OCI-M2 (cell line): Measurements from ENCODE around the gene MSTO1.
A peak's percentile ranks its signal among the peaks of the same experiment; 100 is the strongest.
"Not testable (repeated sequence)": the region's sequence is repeated elsewhere in the genome, so short reads cannot be mapped to it uniquely, and the experiment has no call there.

ENCODE experiments used
- DNase-seq: peaks from one replicate; lab custom pipeline; 2025; ENCODE audit not compliant: unreplicated experiment; lab: John Stamatoyannopoulos, UW

Gene MSTO1

DNA sequence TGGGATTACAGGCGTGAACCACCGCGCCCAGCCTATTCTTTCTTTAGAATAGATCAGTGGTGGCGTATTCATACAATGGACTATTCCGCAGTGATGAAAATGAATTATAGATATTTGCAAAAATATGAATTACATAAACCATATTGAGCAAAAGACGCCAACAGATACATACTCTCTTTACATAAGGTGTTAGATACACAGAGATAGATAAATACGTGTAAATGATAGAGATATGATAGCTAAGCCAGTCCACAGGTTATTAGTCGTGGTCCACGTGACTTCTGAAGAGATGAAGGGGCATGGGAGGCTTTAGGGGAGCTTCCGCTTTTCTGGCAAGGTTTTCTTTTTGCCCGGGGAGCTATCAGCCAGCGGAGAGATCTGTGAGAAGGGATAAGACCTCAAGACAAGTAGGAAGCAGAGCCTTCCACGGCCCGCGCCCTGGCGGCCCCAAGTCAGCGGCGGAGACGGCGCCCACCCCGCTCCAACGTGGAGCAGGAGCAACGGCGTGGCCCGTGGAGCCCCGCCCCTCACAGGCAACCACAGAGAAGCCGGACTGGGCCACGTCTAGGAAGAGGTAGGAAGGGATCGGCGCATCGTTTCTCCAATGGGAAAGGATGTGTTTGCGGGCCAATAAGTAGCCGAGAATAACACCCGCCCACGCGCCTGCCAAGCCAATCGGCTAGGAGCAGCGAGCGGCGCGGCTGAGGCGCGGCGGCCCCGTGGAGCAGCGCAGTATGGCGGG, at the start of gene MSTO1:
Gene MSTO1 (plus strand): TSS at position 704 of the 742 bp plus-strand sequence. CDS start 31 bp downstream, at position 735.
- DNase-seq = peak; percentile 58

DNA sequence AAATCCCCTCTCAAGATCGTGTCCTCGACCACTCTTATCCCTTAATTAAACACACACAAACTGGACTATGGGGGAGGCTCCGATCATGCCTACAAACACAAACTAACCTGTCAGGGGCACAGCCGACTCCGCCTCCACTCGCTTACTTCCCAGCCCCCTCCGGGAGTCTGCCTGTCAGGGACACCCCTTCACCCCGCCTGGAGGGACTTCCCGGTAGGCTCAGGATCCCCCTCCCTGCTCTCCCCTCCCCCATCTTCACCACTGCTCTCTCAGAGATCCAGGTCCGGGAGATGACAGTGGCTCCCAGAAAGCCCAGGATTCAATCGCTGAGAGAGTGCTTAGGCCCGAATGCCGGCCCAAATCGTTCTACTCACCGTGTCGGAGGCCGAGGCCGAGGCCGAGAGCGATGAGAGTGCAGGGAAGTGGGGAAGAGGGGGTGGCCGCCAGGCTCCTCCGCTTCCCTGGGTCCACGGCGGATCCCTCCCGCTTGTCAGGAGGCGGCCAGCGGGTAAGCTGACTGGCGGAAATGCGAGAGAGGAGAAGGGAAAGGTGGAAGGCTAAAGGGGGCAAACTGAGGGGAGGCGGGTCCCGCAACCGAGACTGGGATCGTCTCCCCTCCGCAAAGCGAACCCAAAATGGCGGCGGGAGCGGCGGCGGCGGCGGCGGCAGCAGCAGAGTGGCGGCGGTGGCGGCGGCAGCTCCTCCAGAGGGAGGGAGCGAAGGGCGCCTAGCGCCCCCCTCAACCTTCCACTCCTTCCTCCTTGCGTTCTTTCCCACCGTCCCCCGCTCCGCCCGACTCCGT, 48.0 kb upstream of the MSTO1 start:
- not testable (repeated sequence) for DNase-seq

DNA sequence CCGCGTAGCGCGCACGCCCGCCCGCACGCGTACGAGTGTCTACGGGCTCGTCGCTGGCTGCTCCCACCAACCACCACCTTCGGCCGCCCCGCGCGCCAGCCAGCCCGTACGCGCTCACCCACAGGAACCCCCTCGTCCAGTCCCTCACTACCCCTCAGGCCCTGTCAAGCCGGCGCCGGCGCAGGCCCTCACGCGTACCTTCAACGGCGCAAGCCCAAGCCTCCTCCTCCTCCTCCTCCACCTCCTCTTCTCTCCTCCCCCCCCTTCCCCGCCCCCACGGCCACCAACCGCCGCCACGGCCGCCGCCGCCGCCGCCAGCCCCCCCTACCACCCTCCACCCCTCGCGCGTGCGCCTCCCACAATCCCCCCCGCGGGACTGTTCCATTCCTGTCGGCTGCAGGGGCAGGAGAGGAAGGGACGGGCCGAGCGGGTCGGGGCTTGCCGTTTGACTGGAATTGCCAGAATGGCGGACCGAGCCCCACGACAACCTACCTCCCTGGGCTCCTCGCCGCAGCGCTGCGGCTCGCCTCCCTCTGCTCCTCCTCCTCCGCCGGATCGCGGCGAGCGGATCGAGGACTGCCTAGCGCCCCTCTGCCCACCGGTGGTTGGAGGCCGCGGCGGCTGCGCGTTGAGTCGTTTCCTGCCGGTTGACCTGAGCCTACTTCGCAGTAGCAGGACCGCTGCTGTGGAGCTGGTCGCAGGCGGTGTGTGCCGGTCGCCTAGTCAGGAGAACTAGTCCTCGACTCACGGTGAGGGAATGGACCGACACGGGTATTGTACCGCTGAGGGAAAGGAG, 47.2 kb upstream of the MSTO1 start, which contains the start of gene ASH1L:
Gene ASH1L (minus strand): TSS at position 223 of the 796 bp plus-strand sequence. CDS start 41,284 bp downstream, outside the sequence.
- peak; percentile 40 for DNase-seq

DNA sequence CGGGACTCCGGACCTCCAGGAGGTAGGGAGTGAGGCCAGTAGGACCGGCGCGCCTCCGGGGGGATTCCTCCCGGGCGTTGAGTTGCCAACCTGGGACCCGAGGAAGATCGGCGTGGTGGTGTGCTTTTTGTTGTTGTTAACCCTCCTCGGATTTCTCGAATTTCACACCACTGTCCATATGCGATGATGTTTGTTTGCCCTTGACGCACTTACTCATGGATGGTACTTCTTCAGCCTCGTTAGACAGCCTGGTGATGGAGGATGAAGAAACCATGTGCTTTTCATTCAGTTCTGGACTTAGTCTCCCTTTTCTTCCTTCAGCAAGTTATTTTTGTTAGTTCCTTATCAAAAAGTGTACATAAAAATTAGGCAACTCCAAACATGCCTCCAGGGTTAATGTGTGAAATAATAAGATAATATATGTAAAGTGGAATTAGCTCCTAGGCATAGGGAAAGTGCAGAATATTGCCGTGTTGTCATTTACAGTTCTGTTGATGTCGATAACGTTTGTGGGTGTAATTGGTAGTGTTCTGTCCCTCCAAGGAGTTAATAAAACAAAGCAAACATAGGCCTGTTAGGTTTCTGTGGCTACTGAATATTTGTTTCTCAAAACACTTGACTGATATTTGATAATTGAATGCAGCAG, 46.5 kb upstream of the MSTO1 start:
- not testable (repeated sequence) for DNase-seq

DNA sequence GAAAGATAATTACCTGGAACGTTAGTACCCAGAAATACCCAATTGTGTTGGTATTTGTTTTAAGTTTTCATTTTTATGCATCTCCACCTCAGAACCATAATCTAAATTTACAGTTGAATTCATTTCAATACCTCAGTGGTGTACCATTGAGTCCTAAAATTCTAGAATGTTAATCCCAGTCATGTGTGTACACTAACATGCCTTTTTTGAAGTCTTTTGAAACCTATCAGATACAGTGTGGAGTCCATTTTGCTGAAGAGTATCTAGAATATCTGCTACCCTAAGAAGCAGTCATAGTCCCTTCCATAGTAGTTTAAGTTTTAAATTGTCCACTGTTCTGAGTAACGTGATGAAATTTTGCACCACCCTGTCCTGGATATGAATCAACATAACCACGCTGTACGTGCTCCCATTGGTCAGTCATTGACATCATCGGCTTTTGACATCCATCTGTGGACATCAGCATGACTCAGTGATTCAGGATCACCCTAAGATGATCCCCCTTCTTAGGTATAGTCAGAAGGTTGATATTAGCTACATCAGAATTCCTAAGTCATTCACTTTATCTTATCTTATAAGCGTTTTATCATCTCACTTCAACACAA, 39.9 kb upstream of the MSTO1 start:
- no peak for DNase-seq

DNA sequence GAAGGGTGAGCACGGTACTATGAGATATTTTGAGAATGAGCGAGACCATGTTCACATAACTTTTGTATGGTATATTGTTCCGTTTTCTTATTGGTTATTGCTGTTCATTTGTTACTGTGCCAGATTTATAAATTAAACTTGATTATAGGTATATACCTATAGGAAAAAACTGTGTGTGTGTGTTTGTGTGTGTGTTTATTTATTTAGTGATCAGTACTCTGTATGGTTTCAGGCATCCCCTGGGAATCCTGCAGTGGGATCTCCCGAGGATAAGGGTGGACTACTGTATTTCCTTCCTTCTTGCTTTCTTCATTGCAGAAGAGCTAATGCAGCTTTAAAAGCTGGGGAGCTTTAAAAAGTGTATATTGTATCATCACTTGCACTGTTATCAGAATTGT, 39.4 kb upstream of the MSTO1 start:
- DNase-seq = no peak

DNA sequence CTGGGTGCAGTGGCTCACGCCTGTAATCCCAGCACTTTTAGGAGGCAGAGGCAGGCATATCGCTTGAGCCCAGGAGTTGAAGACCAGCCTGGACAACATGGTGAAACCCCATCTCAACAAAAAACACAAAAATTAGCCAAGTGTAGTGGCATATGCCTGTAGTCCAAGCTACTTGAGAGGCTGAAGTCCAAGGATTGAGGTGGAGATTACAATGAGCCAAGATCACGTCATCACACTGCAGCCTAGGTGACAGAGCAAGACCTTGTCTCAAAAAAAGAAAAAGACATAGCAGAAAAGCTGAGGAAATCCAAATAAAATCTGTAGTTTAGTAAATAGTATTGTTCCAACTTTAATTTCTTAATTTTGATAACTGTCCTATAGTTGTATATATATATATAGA, 35.9 kb upstream of the MSTO1 start:
- no peak for DNase-seq

DNA sequence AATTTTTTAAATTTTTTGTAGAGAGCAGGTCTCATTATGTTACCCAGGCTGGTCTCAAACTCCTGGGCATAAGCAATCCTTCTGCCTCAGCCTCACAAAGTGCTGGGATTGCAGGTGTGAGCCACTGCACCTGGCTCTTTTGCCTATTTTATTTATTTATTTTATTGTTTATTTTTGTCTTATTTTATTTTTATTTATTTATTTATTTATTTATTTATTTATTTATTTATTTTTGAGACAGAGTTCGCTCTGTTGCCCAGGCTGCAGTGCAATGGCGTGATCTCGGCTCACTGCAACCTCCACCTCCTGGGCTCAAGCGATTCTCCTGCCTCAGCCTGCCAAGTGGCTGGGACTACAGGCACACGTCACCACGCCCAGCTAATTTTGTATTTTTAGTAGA, 34.4 kb upstream of the MSTO1 start:
- DNase-seq = not testable (repeated sequence)

DNA sequence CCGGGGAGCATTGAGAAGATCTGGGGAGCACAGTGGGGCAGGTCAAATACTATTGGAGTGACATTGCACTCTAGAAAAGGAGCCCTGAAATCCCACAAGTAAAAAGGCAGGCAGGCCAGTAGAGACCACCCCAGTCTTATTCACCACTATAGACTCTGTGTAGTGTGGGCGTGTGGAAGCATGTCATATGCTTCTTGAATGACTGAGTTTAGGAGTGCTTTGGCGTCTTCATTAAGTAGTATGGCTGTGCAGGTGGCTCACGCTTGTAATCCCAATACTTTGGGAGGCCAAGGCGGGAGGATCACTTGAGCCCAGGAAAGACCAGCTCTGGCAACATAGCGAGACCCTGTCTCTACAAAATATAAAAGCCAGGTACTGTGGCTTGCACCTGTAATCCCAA, 26.2 kb upstream of the MSTO1 start:
- DNase-seq = not testable (repeated sequence)

DNA sequence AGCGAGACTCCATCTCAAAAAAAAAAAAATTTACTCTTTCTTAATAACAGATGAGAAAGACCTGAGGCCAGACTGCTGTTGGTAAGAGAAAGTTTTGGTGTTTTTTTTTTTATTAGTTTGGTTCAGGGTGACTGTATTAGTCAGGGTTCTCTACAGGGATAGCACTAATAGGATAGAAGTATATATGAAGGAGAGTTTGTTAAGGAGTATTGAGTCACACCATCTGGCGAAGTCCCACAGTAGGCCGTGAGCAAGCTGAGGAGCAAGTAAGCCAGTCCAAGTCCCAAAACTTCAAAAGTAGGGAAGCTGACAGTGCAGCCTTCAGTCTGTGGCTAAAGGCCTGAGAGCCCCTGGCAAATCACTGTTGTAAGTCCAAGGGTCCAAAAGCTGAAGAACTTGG, 20.7 kb upstream of the MSTO1 start:
- DNase-seq = not testable (repeated sequence)

DNA sequence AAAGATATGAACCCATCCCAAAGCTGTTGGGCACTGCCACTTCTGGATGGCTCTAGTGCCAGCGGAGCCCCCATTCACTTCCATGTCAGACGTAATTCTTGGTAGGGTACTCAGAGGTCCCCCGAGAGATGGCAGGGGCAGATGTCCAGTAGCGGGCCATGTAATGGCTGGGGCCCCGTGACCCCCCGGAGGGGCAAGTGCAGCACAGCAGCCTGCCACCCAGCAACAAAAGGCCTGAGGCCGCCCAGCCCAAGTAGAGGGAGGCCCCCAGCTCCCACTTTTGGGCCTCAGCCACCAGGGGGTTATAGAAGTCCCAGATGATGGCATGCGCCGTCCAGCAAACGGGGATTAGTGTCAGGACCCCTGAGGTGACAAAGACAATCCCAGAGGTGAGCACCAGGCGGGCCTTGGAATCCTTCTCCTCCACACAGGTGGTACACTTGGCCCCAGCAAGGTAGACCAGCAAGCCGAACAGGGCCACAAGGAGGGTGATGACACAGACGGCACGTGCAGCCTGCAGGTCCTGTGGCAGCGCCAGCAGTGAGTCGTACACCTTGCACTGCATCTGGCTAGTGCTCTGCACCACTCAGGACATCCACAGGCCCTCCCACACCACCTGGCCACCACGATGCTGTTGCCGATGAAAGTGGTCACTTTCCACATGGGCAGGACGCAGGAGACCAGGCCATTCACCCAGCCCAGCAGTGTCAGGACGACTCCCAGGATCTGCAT, 19.3 kb upstream of the MSTO1 start:
- DNase-seq = not testable (repeated sequence)

DNA sequence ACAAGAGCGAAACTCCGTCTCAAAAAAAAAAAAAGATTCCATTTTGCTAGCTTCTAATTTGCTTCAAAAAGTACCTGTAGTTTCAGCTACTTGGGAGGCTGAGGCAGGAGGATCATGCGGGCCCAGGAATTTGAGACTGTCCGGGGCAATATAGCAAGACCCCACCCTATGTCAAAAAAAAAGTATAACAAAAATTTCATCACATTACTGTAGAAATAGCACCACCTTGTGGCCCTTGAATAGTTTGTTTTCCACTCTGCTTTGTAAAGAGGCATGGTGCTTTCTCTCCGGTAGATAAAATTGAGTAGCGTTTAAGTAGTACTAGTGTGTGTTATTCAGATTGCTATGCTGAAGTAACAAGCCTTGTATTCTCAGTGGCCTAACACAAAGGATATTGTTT, 18.2 kb upstream of the MSTO1 start:
- DNase-seq = no peak

DNA sequence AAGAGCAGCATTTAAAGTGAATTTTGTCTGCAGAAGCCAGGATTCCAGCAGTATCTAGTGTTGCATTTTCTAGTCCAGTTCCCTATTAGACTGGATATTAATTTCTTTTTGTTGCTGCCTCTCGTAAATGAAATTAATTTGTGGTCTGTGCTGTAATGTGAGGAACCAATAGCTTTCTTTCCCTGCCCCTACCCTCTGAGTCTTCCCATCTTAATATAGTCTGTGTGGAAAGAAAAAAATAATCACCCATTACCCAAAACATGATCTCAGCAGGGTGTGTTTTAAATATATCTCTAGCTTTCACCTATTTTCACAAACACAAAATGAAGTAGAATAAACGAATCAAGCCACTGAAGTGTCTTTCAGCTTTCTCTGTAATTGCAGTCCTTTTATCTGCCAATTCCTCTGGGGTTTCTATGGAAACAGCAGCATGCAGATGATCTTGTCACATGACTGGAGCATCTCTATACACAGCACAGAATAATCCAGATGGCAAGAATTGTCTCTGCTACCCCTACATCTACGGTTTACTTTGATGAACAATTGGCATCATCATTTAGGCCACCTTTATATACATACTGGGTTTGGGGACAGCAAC, 14.0 kb upstream of the MSTO1 start:
- not testable (repeated sequence) for DNase-seq

DNA sequence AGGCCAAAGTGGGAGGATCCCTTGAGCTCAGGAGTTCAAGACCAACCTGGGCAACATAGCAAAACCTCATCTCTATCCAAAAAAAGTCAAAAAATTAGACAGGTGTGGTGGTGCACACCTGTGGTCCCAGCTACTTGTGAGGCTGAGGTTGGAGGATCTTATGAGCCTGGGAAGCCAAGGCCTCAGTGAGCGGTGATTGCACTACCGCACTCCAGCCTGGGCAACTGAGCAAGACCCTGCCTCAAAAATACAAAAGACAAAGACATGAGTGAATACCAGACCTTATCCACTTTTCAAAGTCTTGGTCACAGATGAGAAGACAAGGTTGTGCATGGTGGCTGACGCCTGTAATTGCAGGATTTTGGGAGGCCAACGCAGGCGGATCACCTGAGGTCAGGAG, 13.2 kb upstream of the MSTO1 start:
- DNase-seq = no peak

DNA sequence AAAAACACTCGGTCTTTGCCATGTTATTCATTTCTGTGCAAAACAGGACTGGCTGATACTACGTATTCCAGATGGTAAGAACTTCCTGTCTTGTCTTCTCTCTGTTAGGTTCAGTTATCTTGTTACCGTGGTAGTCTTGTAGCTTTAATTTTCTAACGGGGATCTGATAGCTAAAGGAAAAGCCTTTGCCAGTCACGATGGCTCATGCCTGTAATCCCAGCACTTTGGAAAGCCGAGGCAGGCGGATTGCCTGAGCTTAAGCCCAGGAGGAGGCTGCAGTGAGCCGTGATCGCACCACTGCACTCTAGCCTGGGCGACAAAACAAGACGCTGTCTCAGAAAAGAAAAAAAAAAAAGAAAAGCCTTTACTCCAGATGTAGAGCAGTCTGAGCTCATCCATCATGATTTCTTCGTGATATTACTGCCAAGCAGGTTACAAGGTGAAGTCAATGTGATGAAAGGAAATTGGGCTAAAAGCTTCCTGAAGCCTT, 11.1 kb upstream of the MSTO1 start:
- DNase-seq = no peak

DNA sequence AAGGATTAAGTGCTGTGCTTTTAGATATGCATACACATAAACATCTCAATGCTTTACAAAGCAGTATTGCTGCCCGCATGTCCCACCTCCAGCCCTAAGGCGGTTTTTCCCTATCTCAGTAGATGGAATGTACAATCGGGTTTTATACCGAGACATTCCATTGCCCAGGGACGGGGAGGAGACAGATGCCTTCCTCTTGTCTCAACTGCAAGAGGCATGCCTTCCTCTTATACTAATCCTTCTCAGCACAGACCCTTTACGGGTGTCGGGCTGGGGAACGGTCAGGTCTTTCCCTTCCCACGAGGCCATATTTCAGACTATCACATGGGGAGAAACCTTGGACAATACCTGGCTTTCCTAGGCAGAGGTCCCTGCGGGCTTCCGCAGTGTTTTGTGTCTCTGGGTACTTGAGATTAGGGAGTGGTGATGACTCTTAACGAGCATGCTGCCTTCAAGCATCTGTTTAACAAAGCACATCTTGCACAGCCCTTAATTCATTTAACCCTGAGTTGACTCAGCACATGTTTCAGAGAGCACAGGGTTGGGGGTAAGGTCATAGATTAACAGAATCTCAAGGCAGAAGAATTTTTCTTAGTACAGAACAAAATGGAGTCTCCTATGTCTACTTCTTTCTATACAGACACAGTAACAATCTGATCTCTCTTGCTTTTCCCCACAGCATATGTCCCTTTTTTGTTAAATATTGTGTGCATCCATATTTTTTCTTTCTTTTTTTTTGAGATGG, 10.0 kb upstream of the MSTO1 start:
- DNase-seq = not testable (repeated sequence)

DNA sequence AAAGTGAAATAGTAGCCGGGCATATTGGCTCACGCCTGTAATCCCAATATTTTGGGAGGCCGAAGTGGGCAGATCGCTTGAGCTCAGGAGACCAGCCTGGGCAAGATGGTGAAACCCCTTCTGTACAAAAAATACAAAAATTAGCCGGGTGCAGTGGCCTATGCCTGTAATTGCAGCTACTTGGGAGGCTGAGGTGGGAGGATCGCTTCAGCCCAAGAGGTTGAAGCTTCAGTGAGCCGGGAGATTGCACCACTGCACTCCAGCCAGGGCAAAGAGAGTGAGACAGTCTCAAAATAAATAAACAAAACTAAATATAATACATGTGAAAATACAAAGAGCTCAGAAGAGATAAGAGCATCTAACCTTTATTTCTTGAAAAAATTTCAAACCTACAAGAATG, 2.3 kb upstream of the MSTO1 start:
- no peak for DNase-seq

DNA sequence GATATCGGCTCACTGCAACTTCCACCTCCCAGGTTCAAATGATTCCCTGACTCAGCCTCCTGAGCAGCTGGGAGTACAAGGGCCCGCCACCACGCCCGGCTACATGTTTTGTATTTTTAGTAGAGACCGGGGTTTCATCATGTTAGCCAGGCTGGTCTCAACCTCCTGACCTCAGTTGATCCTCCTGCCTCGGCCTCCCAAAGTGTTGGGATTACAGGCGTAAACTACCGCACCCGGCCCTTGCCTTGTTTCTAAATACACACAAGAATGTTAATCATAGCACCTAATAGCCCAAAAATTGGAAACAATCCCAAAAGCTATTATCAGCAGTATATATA, 1.2 kb upstream of the MSTO1 start:
- no peak for DNase-seq

DNA sequence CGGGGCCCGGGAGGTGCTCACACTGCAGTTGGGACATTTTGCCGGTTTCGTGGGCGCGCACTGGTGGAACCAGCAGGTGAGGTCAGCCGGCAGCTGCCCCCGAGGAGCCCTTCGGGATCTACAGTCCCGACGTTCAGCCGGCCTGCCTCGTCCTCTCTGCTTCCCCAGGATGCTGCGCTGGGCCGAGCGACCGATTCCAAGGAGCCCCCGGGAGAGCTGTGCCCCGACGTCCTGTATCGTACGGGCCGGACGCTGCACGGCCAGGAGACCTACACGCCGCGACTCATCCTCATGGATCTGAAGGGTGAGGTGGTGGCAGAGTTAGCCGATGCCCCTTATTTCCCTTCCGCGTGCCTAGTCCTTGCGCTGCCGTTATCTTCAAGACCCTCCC, 234 bp downstream of the MSTO1 start:
- not testable (repeated sequence) for DNase-seq
